Measurements from ENCODE around the gene GNPTAB. TPM values are rescaled to one million over a fixed set of nuclear protein-coding genes. Genes with fewer than 3 reads are reported as not detected.

GNPTAB gene
- total RNA-seq (2021; ENCODE audit: unreplicated experiment) (40.8 TPM), Bru-seq, nascent RNA (percentile 67 among the genes with signal in this experiment), BruChase-seq, experiment 1, labeled RNA remaining after a 2-hour chase (percentile 70 among the genes with signal in this experiment), BruChase-seq, experiment 2, labeled RNA remaining after a 6-hour chase (percentile 82 among the genes with signal in this experiment)
- polyA plus RNA-seq (2012; ENCODE audit: insufficient read length), result 20.6 TPM
- long read RNA-seq, full-length matches to known transcripts, result 30 of 72 reads
- long read RNA-seq, partial matches to known transcripts, result 25 of 72 reads
- long read RNA-seq, other reads (novel, unspliced or antisense), result 17 of 72 reads

- ChIA-PET CTCF (interaction anchor here (0.5 to 3.7 kb wide), 6 partner anchors 10 to 58 kb away, joined by 3 to 23 read pairs (median 4); no protein-coding TSS in a partner anchor), POLR2A (interaction anchor here (0.6 kb wide), 1 partner anchor 39 kb away, joined by 11 read pairs; no protein-coding TSS in a partner anchor)
- peak; percentile 99 for ATAC-seq
- Histone ChIP-seq H3K9me3 (ENCODE audit: control insufficient read depth, insufficient read depth, low read depth, low read length) (no peaks in the 10 kb centered on the region), H3K27ac (ENCODE audit: low read length) (peak within 1 kb of the TSS; percentile 73), H3K27me3 (ENCODE audit: control insufficient read depth, insufficient read depth, low read length) (no peaks in the 10 kb centered on the region), H3K4me1 (ENCODE audit: control insufficient read depth, insufficient read depth, low read length) (no peaks in the 10 kb centered on the region; the same call in 1 of the 2 replicates), H3K36me3 (ENCODE audit: control insufficient read depth, insufficient read depth, low read length) (no peaks in the 10 kb centered on the region), H3K4me3 (ENCODE audit: low read depth in 2 of 2, low read length in 2 of 2) (peak within 1 kb of the TSS; percentile 69 to 78)
- DNase-seq (ENCODE audit: low read depth, low spot score), result peak; percentile 61
- BruUV-seq (replicated peaks), result no TSS peak
- in situ Hi-C loops (cut with HindIII; ENCODE audit: low pct_unique_long_range_greater_than_20kb, low sequenced_read_pairs), result no loop called here
- intact Hi-C loops (cut with micrococcal nuclease; ENCODE audit: unreplicated experiment), result loop anchor here (2.0 to 5.0 kb wide), 2 partner anchors 58 to 418 kb away; no protein-coding TSS in a partner anchor
- peak; percentile 28; the same call in 1 of the 2 replicates for TF ChIP-seq POLR2AphosphoS5 (IDR thresholded peaks at IDR 0.05; ENCODE audit: low read depth, low read length)
- TF ChIP-seq CTCF (IDR thresholded peaks at IDR 0.05), result peak; percentile 97
- TF ChIP-seq REST (IDR thresholded peaks at IDR 0.05; ENCODE audit: insufficient read depth in 1 of 2, low read depth in 2 of 2, low read length in 1 of 2), result no peak
- no peak for TF ChIP-seq TCF7L2 (IDR thresholded peaks at IDR 0.05; ENCODE audit: low read depth, low read length)
- TF ChIP-seq SIN3A (IDR thresholded peaks at IDR 0.05; ENCODE audit: borderline replicate concordance, insufficient read depth, low read depth, low read length), result 0 out of 2 replicates have a peak, but pooled peaks have one; percentile 28
Observed at GRCh38 chr12:101830367-101831325, at the start of gene GNPTAB. Gene GNPTAB (minus strand): TSS chr12:101830959. CDS start chr12:101830675, 284 bp downstream.

GRCh38 chr12:101878243-101878821, 47.6 kb upstream of the GNPTAB start:
- ATAC-seq, result 0 out of 2 replicates have a peak, but pooled peaks have one; percentile 3
- no peaks in the 10 kb centered on the region for H3K4me1 ChIP-seq (ENCODE audit: control insufficient read depth, insufficient read depth, low read length)
- no peaks in the 10 kb centered on the region for H3K9me3 ChIP-seq (ENCODE audit: control insufficient read depth, insufficient read depth, low read depth, low read length)
- peak overlapping the region; percentile 79 to 93 for H3K4me3 ChIP-seq (ENCODE audit: low read depth in 2 of 2, low read length in 2 of 2)
- TF ChIP-seq SIN3A (IDR thresholded peaks at IDR 0.05; ENCODE audit: borderline replicate concordance, insufficient read depth, low read depth, low read length) (no peak), POLR2AphosphoS5 (IDR thresholded peaks at IDR 0.05; ENCODE audit: low read depth, low read length) (no peak), CTCF (IDR thresholded peaks at IDR 0.05) (no peak)
- in situ Hi-C loops (cut with HindIII; ENCODE audit: low pct_unique_long_range_greater_than_20kb, low sequenced_read_pairs), result no loop called here
- BruUV-seq (replicated peaks), result TSS peak; percentile 79
- intact Hi-C loops (cut with micrococcal nuclease; ENCODE audit: unreplicated experiment), result no loop called here
- no peaks in the 10 kb centered on the region for H3K36me3 ChIP-seq (ENCODE audit: control insufficient read depth, insufficient read depth, low read length)
- H3K27me3 ChIP-seq (ENCODE audit: control insufficient read depth, insufficient read depth, low read length), result no peaks in the 10 kb centered on the region
- ChIA-PET POLR2A (no interaction called here), CTCF (no interaction called here)
- no peak for DNase-seq (ENCODE audit: low read depth, low spot score)
- H3K27ac ChIP-seq (ENCODE audit: low read length), result peak overlapping the region; percentile 80

Data from Panc1 (cell line).